Measurements from ENCODE around the gene PIK3AP1.
A peak's percentile ranks its signal among the peaks of the same experiment; 100 is the strongest.

The PIK3AP1 gene

GRCh38 chr10:96643920-96644319 lies 76.4 kb downstream of the PIK3AP1 start:
- DNase-seq = no peak

GRCh38 chr10:96642973-96643372 lies 77.3 kb downstream of the PIK3AP1 start:
- DNase-seq = peak in 25 of 51 donors; percentile 6 to 61 (median 33)

- no peak for DNase-seq
These were observed 77.8 kb downstream of the PIK3AP1 start for GRCh38 chr10:96642530-96642929.

- no peak for DNase-seq
These were observed 78.7 kb downstream of the PIK3AP1 start for GRCh38 chr10:96641396-96642295.

GRCh38 chr10:96639899-96640298 lies 80.4 kb downstream of the PIK3AP1 start:
- DNase-seq = peak in 1 of 51 donors; percentile 39

- no peak for DNase-seq
These were observed 81.6 kb downstream of the PIK3AP1 start for GRCh38 chr10:96638696-96639095.

GRCh38 chr10:96638120-96638519 lies 82.2 kb downstream of the PIK3AP1 start:
- DNase-seq = no peak

GRCh38 chr10:96637709-96638108 lies 82.6 kb downstream of the PIK3AP1 start:
- DNase-seq = no peak

- no peak for DNase-seq
These were observed 83.8 kb downstream of the PIK3AP1 start for GRCh38 chr10:96636551-96636950.

GRCh38 chr10:96632974-96633710 lies 87.2 kb downstream of the PIK3AP1 start:
- DNase-seq = peak in 1 of 51 donors; percentile 35

- no peak for DNase-seq
These were observed 93.0 kb downstream of the PIK3AP1 start for GRCh38 chr10:96627292-96627691.

GRCh38 chr10:96626795-96627194 lies 93.5 kb downstream of the PIK3AP1 start:
- no peak for DNase-seq

- DNase-seq = no peak
These were observed 95.1 kb downstream of the PIK3AP1 start for GRCh38 chr10:96625173-96625572.

GRCh38 chr10:96622013-96622787 lies 98.1 kb downstream of the PIK3AP1 start:
- no peak for DNase-seq

- DNase-seq = no peak
These were observed 100.2 kb downstream of the PIK3AP1 start for GRCh38 chr10:96619796-96620773.

GRCh38 chr10:96619120-96619519 lies 101.2 kb downstream of the PIK3AP1 start:
- DNase-seq = no peak

GRCh38 chr10:96618653-96619052 lies 101.7 kb downstream of the PIK3AP1 start:
- peak in 39 of 51 donors; percentile 5 to 80 (median 40) for DNase-seq

GRCh38 chr10:96616961-96617360 lies 103.4 kb downstream of the PIK3AP1 start:
- DNase-seq = no peak

GRCh38 chr10:96614515-96614914 lies 105.8 kb downstream of the PIK3AP1 start:
- no peak for DNase-seq

GRCh38 chr10:96613576-96613975 lies 106.7 kb downstream of the PIK3AP1 start:
- no peak for DNase-seq

Measured in hypothalamus (tissue), 51 donors.